Natural killer cell (primary cell): ENCODE results near the gene CDC16. TPM values are rescaled to one million over a fixed set of nuclear protein-coding genes. Genes with fewer than 3 reads are reported as not detected.

Experiments used
- ATAC-seq, 3 donors: fragments of 150-1000 bp in 2 of 3; fragments of 200-7000 bp in 1 of 3; cut with Tn5 transposase; 1 replicate in 1 of 3; 2 replicates in 2 of 3; pipeline ENCODE4 v1.10.0; 2021; ENCODE audit warnings: mild to moderate bottlenecking in 2 of 3, moderate library complexity in 2 of 3
- DNase-seq, 2 donors: peaks; one replicate each; pipeline versions ENCODE4 v3.0.0 to v3.0.0-alpha.2; 2013 to 2021; ENCODE audit warnings: mixed read lengths in 1 of 2
- H3K27ac ChIP-seq: one replicate; pipeline ENCODE4 v1.5.1; 2013; ENCODE audit warnings: mild to moderate bottlenecking, low read length
- H3K27me3 ChIP-seq: one replicate; pipeline ENCODE4 v1.6.1; 2013; ENCODE audit warnings: low read length; ENCODE audit not compliant: control insufficient read depth, insufficient read depth
- H3K36me3 ChIP-seq: one replicate; pipeline ENCODE4 v1.6.1; 2013; ENCODE audit warnings: low read length; ENCODE audit not compliant: control insufficient read depth, insufficient read depth
- H3K4me1 ChIP-seq: one replicate; pipeline ENCODE4 v1.6.1; 2013; ENCODE audit warnings: low read length; ENCODE audit not compliant: control insufficient read depth, insufficient read depth
- H3K4me3 ChIP-seq: one replicate; pipeline ENCODE4 v1.5.1; 2013; ENCODE audit warnings: low read length
- H3K9me3 ChIP-seq: one replicate; pipeline ENCODE4 v1.6.1; 2013; ENCODE audit warnings: low read length; ENCODE audit not compliant: control insufficient read depth, insufficient read depth
- H3K27ac Mint-ChIP-seq, 2 donors: one replicate each; pipeline ENCODE4 v1.8.0; 2022; ENCODE audit warnings: mild to moderate bottlenecking in 2 of 2, mixed read lengths in 2 of 2, moderate library complexity in 1 of 2
- H3K27me3 Mint-ChIP-seq, 2 donors: one replicate each; pipeline ENCODE4 v1.8.0; 2022; ENCODE audit warnings: low read depth in 2 of 2, mixed read lengths in 2 of 2
- H3K36me3 Mint-ChIP-seq: one replicate; pipeline ENCODE4 v1.8.0; 2022; ENCODE audit warnings: mixed read lengths
- H3K4me1 Mint-ChIP-seq, 2 donors: one replicate each; pipeline ENCODE4 v1.8.0; 2022; ENCODE audit warnings: mixed read lengths in 2 of 2
- H3K4me3 Mint-ChIP-seq: one replicate; pipeline ENCODE4 v1.8.0; 2022; ENCODE audit warnings: mild to moderate bottlenecking, moderate library complexity, mixed read lengths
- H3K9me3 Mint-ChIP-seq, 2 donors: one replicate each; pipeline ENCODE4 v1.8.0; 2022; ENCODE audit warnings: mixed read lengths in 2 of 2
- CTCF ChIP-seq: fragments of 200-600 bp; IDR thresholded peaks from one replicate; pipeline ENCODE4 v1.8.0; 2022; ENCODE audit warnings: antibody characterized with exemption
- WGBS: methylation state at CpG from one replicate; pipeline ENCODE4 v1.1.7; 2013; ENCODE audit warnings: missing lambda C conversion rate; ENCODE audit not compliant: insufficient coverage; 5-methylcytosine and 5-hydroxymethylcytosine counted together
- intact Hi-C: fragments of 100-400 bp; cut with micrococcal nuclease; formaldehyde crosslinking; loops from one replicate; pipeline ENCODE4 v1.14.2; 2022
- total RNA-seq, 4 donors: library from RNA; stranded (reverse); fragments of 120-200 nt in 1 of 4; gene quantifications; one replicate each; pipeline versions ENCODE4 v1.2.3 to v1.2.4, GENCODE V29; 2013 to 2022

CDC16 gene
- total RNA-seq, 3 donors from 2014 or later (not counting 1 experiment from before 2014, with no cell fraction given): 61.4 to 75.9 (median 70.7) TPM

GRCh38 chr13:114296448-114296847, 61.8 kb downstream of the CDC16 start:
- Mint-ChIP-seq H3K27me3 (no peaks in the 10 kb centered on the region), H3K36me3 (peaks cover 9% of the 10 kb centered on the region), H3K9me3 (no peaks in the 10 kb centered on the region), H3K4me1 (peaks cover 7% of the 10 kb centered on the region in 2 donors), H3K27ac (no peak overlapping the region), H3K4me3 (no peak overlapping the region)
- no peak overlapping the region for H3K4me3 ChIP-seq
- no peak for DNase-seq
- intact Hi-C loops: no loop called here
- H3K9me3 ChIP-seq: no peaks in the 10 kb centered on the region
- no peak for ATAC-seq
- no peak for TF ChIP-seq CTCF
- peaks cover 46% of the 10 kb centered on the region for H3K36me3 ChIP-seq
- 98% methylated on average over 10 of the region's 10 CpGs for WGBS
- no peaks in the 10 kb centered on the region for H3K27me3 ChIP-seq
- no peaks in the 10 kb centered on the region for H3K4me1 ChIP-seq
- H3K27ac ChIP-seq: no peak overlapping the region

- no peak for ATAC-seq
Measured at GRCh38 chr13:114296902-114297301, 62.2 kb downstream of the CDC16 start.

GRCh38 chr13:114298866-114299265, 64.2 kb downstream of the CDC16 start:
- Histone ChIP-seq H3K27ac (no peak overlapping the region), H3K9me3 (no peaks in the 10 kb centered on the region), H3K27me3 (no peaks in the 10 kb centered on the region), H3K4me1 (no peaks in the 10 kb centered on the region), H3K4me3 (no peak overlapping the region), H3K36me3 (peaks cover 46% of the 10 kb centered on the region)
- TF ChIP-seq CTCF: no peak
- no peak for DNase-seq
- H3K36me3 Mint-ChIP-seq: peaks cover 14% of the 10 kb centered on the region
- 97% methylated on average over 12 of the region's 12 CpGs for WGBS
- peaks cover 9 to 10% of the 10 kb centered on the region in 2 donors for H3K4me1 Mint-ChIP-seq
- H3K27me3 Mint-ChIP-seq: no peaks in the 10 kb centered on the region
- no peak overlapping the region for H3K27ac Mint-ChIP-seq
- no peak overlapping the region for H3K4me3 Mint-ChIP-seq
- no peaks in the 10 kb centered on the region for H3K9me3 Mint-ChIP-seq
- intact Hi-C loops: no loop called here
- ATAC-seq: no peak

More at GRCh38 chr13:114296902-114297301, 62.2 kb downstream of the CDC16 start:
- intact Hi-C loops: no loop called here
- Mint-ChIP-seq H3K4me3 (no peak overlapping the region), H3K4me1 (peaks cover 9 to 10% of the 10 kb centered on the region in 2 donors), H3K36me3 (peaks cover 14% of the 10 kb centered on the region), H3K9me3 (no peaks in the 10 kb centered on the region), H3K27ac (no peak overlapping the region), H3K27me3 (no peaks in the 10 kb centered on the region)
- Histone ChIP-seq H3K27me3 (no peaks in the 10 kb centered on the region), H3K4me3 (no peak overlapping the region), H3K27ac (no peak overlapping the region), H3K9me3 (no peaks in the 10 kb centered on the region), H3K4me1 (no peaks in the 10 kb centered on the region), H3K36me3 (peaks cover 44% of the 10 kb centered on the region)
- TF ChIP-seq CTCF: no peak
- no peak for DNase-seq
- 96% methylated on average over 5 of the region's 5 CpGs for WGBS

- Mint-ChIP-seq H3K9me3 (no peaks in the 10 kb centered on the region), H3K27ac (no peak overlapping the region), H3K4me1 (peaks cover 9 to 10% of the 10 kb centered on the region in 2 donors), H3K4me3 (no peak overlapping the region), H3K27me3 (no peaks in the 10 kb centered on the region), H3K36me3 (peaks cover 14% of the 10 kb centered on the region)
- H3K4me1 ChIP-seq: no peaks in the 10 kb centered on the region
- WGBS: 96% methylated on average over 11 of the region's 12 CpGs
- DNase-seq (no peak), ATAC-seq (no peak)
- no peak overlapping the region for H3K27ac ChIP-seq
- H3K36me3 ChIP-seq: peaks cover 50% of the 10 kb centered on the region
- intact Hi-C loops: no loop called here
- no peak for TF ChIP-seq CTCF
- H3K27me3 ChIP-seq: no peaks in the 10 kb centered on the region
- no peak overlapping the region for H3K4me3 ChIP-seq
- no peaks in the 10 kb centered on the region for H3K9me3 ChIP-seq
Measured at GRCh38 chr13:114299604-114300305, 65.1 kb downstream of the CDC16 start.
